Tibial nerve (tissue), 4 donors: ENCODE results near the gene TEX101. TPM values are rescaled to one million over a fixed set of nuclear protein-coding genes. Genes with fewer than 3 reads are reported as not detected.

Experiments
- DNase-seq, 2 donors: peaks; one replicate each; pipeline ENCODE4 v3.0.0-alpha.2; 2019; ENCODE audit warnings: low spot score in 2 of 2
- H3K27ac ChIP-seq, 4 donors: fragments of 200-600 bp; sonication (generic) in 3 of 4; one replicate each; pipeline ENCODE4 v1.5.1; 2017 to 2019; ENCODE audit warnings: mild to moderate bottlenecking in 1 of 4
- H3K27me3 ChIP-seq, 2 donors: fragments of 200-600 bp; sonication (generic) in 1 of 2; one replicate each; pipeline versions ENCODE4 v1.5.1 to v1.6.0; 2017 to 2019
- H3K36me3 ChIP-seq, 3 donors: fragments of 200-600 bp; sonication (generic); one replicate each; pipeline ENCODE4 v1.5.1; 2018 to 2019
- H3K4me1 ChIP-seq, 4 donors: fragments of 200-600 bp; sonication (generic) in 3 of 4; one replicate each; pipeline ENCODE4 v1.5.1; 2017 to 2019
- H3K4me3 ChIP-seq, 4 donors: fragments of 200-600 bp; sonication (generic) in 3 of 4; one replicate each; pipeline ENCODE4 v1.5.1; 2017 to 2019; ENCODE audit warnings: mild to moderate bottlenecking in 1 of 4, moderate library complexity in 1 of 4
- H3K9me3 ChIP-seq, 4 donors: fragments of 200-600 bp; sonication (generic) in 3 of 4; one replicate each; pipeline ENCODE4 v1.5.1; 2017 to 2019
- CTCF ChIP-seq, 5 experiments: fragments of 200-600 bp in 3 of 5; fragments of 450-650 bp in 2 of 5; sonication (generic) in 3 of 5; IDR thresholded peaks; one replicate each; pipeline ENCODE4 v1.5.1; 2016 to 2019; ENCODE audit warnings: antibody characterized with exemption in 5 of 5, mild to moderate bottlenecking in 3 of 5, moderate library complexity in 2 of 5
- EP300 ChIP-seq, 2 donors: sonication (generic); formaldehyde crosslinking; IDR thresholded peaks; one replicate each; pipeline ENCODE4 v1.6.1; 2017; ENCODE audit warnings: antibody characterized with exemption in 2 of 2, mild to moderate bottlenecking in 1 of 2
- POLR2A ChIP-seq, 2 donors: fragments of 450-650 bp; IDR thresholded peaks; one replicate each; pipeline ENCODE4 v1.6.1; 2017; ENCODE audit warnings: antibody characterized with exemption in 2 of 2, mild to moderate bottlenecking in 2 of 2, moderate library complexity in 2 of 2
- WGBS, 2 donors: methylation state at CpG; one replicate each; pipeline ENCODE4 v1.1.5; 2018; 5-methylcytosine and 5-hydroxymethylcytosine counted together
- total RNA-seq, 4 donors: library from RNA; depleted of rRNA; stranded (reverse); fragments of >200 nt; gene quantifications; one replicate each; pipeline ENCODE4 v1.1.0, GENCODE V29; 2016

TEX101 gene
- total RNA-seq, 4 donors from 2014 or later = not detected

GRCh38 chr19:43423779-43424178 lies 9.1 kb downstream of the TEX101 start:
- Histone ChIP-seq H3K4me3 (no peak overlapping the region), H3K27ac (no peak overlapping the region), H3K27me3 (no peaks in the 10 kb centered on the region), H3K36me3 (no peaks in the 10 kb centered on the region), H3K9me3 (no peaks in the 10 kb centered on the region), H3K4me1 (no peaks in the 10 kb centered on the region)
- WGBS, 2 donors = 78 to 83% methylated on average over 5 of the region's 5 CpGs
- TF ChIP-seq POLR2A (IDR thresholded peaks at IDR 0.05) = no peak
- TF ChIP-seq EP300 (IDR thresholded peaks at IDR 0.05) = no peak
- no peak for TF ChIP-seq CTCF (IDR thresholded peaks at IDR 0.05)
- no peak for DNase-seq

GRCh38 chr19:43425567-43426392 lies 11.1 kb downstream of the TEX101 start:
- H3K27ac ChIP-seq = no peak overlapping the region
- TF ChIP-seq POLR2A (IDR thresholded peaks at IDR 0.05) (no peak), EP300 (IDR thresholded peaks at IDR 0.05) (no peak), CTCF (IDR thresholded peaks at IDR 0.05) (peak in 2 of 5 experiments; percentile 10 to 22)
- DNase-seq = no peak
- H3K9me3 ChIP-seq = no peaks in the 10 kb centered on the region
- H3K4me1 ChIP-seq = no peaks in the 10 kb centered on the region
- no peaks in the 10 kb centered on the region for H3K27me3 ChIP-seq
- H3K36me3 ChIP-seq = no peaks in the 10 kb centered on the region
- no peak overlapping the region for H3K4me3 ChIP-seq
- WGBS, 2 donors = 25 to 33% methylated on average over 8 of the region's 8 CpGs

- Histone ChIP-seq H3K27me3 (no peaks in the 10 kb centered on the region), H3K9me3 (no peaks in the 10 kb centered on the region), H3K4me1 (no peaks in the 10 kb centered on the region), H3K27ac (no peak overlapping the region), H3K36me3 (no peaks in the 10 kb centered on the region), H3K4me3 (no peak overlapping the region)
- WGBS, 2 donors = 86 to 87% methylated on average over 7 of the region's 7 CpGs
- no peak for TF ChIP-seq POLR2A (IDR thresholded peaks at IDR 0.05)
- TF ChIP-seq CTCF (IDR thresholded peaks at IDR 0.05) = no peak
- no peak for TF ChIP-seq EP300 (IDR thresholded peaks at IDR 0.05)
- DNase-seq = no peak
These were observed 14.7 kb downstream of the TEX101 start for GRCh38 chr19:43429395-43429794.

GRCh38 chr19:43430142-43430710 lies 15.5 kb downstream of the TEX101 start:
- Histone ChIP-seq H3K9me3 (no peaks in the 10 kb centered on the region), H3K4me1 (no peaks in the 10 kb centered on the region), H3K4me3 (no peak overlapping the region), H3K36me3 (no peaks in the 10 kb centered on the region), H3K27ac (no peak overlapping the region), H3K27me3 (no peaks in the 10 kb centered on the region)
- TF ChIP-seq EP300 (IDR thresholded peaks at IDR 0.05) (no peak), CTCF (IDR thresholded peaks at IDR 0.05) (no peak), POLR2A (IDR thresholded peaks at IDR 0.05) (no peak)
- WGBS, 2 donors = 48 to 52% methylated on average over 6 of the region's 6 CpGs
- DNase-seq = no peak

DNA sequence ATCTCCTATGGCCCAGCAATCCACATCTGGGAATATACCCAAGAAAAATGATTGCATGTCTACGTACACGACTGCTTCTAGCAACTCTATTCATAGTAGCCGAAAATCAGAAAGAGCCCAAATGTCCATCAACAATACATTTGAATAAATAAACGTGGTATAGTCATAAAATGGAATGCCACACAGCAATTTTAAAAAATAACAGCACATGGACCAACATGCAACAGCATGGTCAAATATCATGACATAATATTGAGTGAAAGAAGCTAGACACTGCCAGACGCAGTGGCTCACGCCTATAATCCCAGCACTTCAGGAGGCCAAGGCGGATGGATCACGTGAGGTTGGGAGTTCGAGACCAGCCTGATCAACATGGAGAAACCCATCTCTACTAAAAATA lies 16.3 kb downstream of the TEX101 start:
- Histone ChIP-seq H3K9me3 (no peaks in the 10 kb centered on the region), H3K4me1 (no peaks in the 10 kb centered on the region)
- WGBS, 2 donors = 81 to 87% methylated on average over 9 of the region's 9 CpGs

More for the DNA sequence above, 16.3 kb downstream of the TEX101 start:
- Histone ChIP-seq H3K36me3 (no peaks in the 10 kb centered on the region), H3K4me3 (no peak overlapping the region), H3K27me3 (no peaks in the 10 kb centered on the region), H3K27ac (no peak overlapping the region)
- TF ChIP-seq POLR2A (IDR thresholded peaks at IDR 0.05) = no peak
- TF ChIP-seq CTCF (IDR thresholded peaks at IDR 0.05) = no peak
- no peak for TF ChIP-seq EP300 (IDR thresholded peaks at IDR 0.05)
- DNase-seq = no peak
